Pancreas (tissue), 10 donors: ENCODE data around the gene ESRRB. TPM values are rescaled to one million over a fixed set of nuclear protein-coding genes. Genes with fewer than 3 reads are reported as not detected.

Experiments used
- ATAC-seq, 4 donors: fragments of 200-7000 bp; cut with Tn5 transposase; one replicate each; pipeline versions ENCODE4 v1.8.0 to v1.9.1; 2020; ENCODE audit warnings: mild to moderate bottlenecking in 4 of 4, moderate library complexity in 4 of 4
- DNase-seq, 6 donors: peaks; one replicate each; pipeline ENCODE4 v3.0.0-alpha.2; 2020
- FAIRE-seq: peaks from 2 replicates; lab custom pipeline; 2012; peaks lifted over from hg19 to GRCh38; lab: Jason Lieb, UNC
- H3K27ac ChIP-seq, 4 donors: fragments of 200-600 bp; sonication (generic); 1 replicate in 3 of 4; 2 replicates in 1 of 4; pipeline versions ENCODE4 v1.5.0 to v1.8.0; 2020
- H3K27me3 ChIP-seq, 4 donors: fragments of 200-600 bp; one replicate each; pipeline ENCODE4 v1.8.0; 2021
- H3K36me3 ChIP-seq, 3 donors: fragments of 200-600 bp; sonication (generic) in 1 of 3; one replicate each; pipeline versions ENCODE4 v1.5.0 to v1.8.0; 2020 to 2021
- H3K4me1 ChIP-seq, 3 donors: fragments of 200-600 bp; one replicate each; pipeline ENCODE4 v1.8.0; 2021
- H3K4me3 ChIP-seq, 4 donors: fragments of 200-600 bp; sonication (generic) in 2 of 4; one replicate each; pipeline versions ENCODE4 v1.5.0 to v1.8.0; 2020 to 2021
- H3K9me3 ChIP-seq, 4 donors: fragments of 200-600 bp; one replicate each; pipeline ENCODE4 v1.8.0; 2021
- CTCF ChIP-seq, 4 donors: fragments of 200-600 bp; sonication (generic) in 3 of 4; IDR thresholded peaks; one replicate each; pipeline versions ENCODE4 v1.5.0 to v1.8.0; 2021; ENCODE audit warnings: antibody characterized with exemption in 4 of 4
- WGBS, 2 donors: extraction: QIAGEN DNeasy Blood & Tissue Kit; methylation state at CpG; one replicate each; pipeline ENCODE4 v1.1.7; 2013; 5-methylcytosine and 5-hydroxymethylcytosine counted together
- intact Hi-C, 3 donors: fragments of 100-400 bp; cut with DNase I; formaldehyde crosslinking; loops; one replicate each; pipeline versions ENCODE4 v1.11.1 to v1.14.2; 2022
- polyA plus RNA-seq, 2 donors: library from polyadenylated mRNA; stranded (reverse); fragments of 200-250 nt; gene quantifications; one replicate each; pipeline ENCODE4 v1.2.3, GENCODE V29; 2013
- total RNA-seq, 6 donors: library from RNA; stranded (reverse); fragmentation: NEBNext Ultra II Directional in 4 of 6; extraction: Animal tissue kit (Norgen Biotek cat#: 25700) in 4 of 6; gene quantifications; one replicate each; pipeline versions ENCODE4 v1.2.1 to v1.2.4, GENCODE V29; 2021 to 2023
- donor health status: healthy with polysubstance abuse.
- donor health status: DM: no; HTN: no; CAD: no; lungs with moderate emphysema.
- donor health status: DM: no; HTN: no; CAD: no.
- donor health status: control.
- donor health status: control.
- donor health status: Bipolar disorder and iron deficiency.
- donor health status: DM: yes; HTN: yes; CAD: no.
- donor health status: DM: no; HTN: no; CAD: no.
- donor health status: DM: no; HTN: no; CAD: no.
- donor health status: DM: yes; HTN: yes; CAD: no.

ESRRB gene
- total and polyA plus RNA-seq, 8 donors, result 0.14 to 0.85 (median 0.50) TPM; not detected in 2

DNA sequence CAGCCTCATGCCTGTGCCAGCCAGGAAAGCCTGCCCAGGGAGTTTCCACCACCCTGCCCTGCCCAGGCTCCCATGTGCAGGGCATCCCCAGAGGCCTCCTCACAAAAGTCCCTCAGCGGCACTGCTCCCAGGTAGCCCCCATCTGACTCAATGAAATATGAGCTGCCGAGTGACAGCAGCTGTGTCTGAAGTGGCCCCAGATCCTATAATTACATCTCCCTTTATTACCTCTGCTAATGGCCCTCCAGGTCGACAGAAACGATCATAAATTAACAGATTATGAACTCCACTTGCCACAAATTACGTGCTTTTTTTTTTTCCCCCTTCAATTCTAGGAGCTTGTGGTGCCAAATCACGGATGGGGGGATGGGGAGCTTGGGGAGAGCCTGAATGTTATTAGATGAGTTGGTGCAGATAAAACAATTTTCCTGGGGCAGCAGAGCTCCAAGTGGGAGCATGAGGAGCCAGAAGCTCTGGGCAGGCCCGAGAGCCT is 110.4 kb downstream of the ESRRB start:
- 45 to 53% methylated on average over 7 of the region's 7 CpGs for WGBS, 2 donors
- no peak overlapping the region for H3K27ac ChIP-seq
- no peak for DNase-seq

GRCh38 chr14:76488551-76488950 is 112.6 kb downstream of the ESRRB start:
- no peaks in the 10 kb centered on the region for H3K4me1 ChIP-seq

More for the DNA sequence above, 110.4 kb downstream of the ESRRB start:
- no peaks in the 10 kb centered on the region for H3K27me3 ChIP-seq
- intact Hi-C loops, result no loop called here
- H3K9me3 ChIP-seq, result no peaks in the 10 kb centered on the region
- H3K36me3 ChIP-seq, result no peaks in the 10 kb centered on the region
- TF ChIP-seq CTCF (IDR thresholded peaks at IDR 0.05), result no peak
- no peak overlapping the region for H3K4me3 ChIP-seq
- ATAC-seq (peak in 1 of 4 donors; percentile 36), FAIRE-seq (no peak)
- H3K4me1 ChIP-seq, result no peaks in the 10 kb centered on the region

GRCh38 chr14:76489667-76490066 is 113.7 kb downstream of the ESRRB start:
- ATAC-seq (no peak), DNase-seq (no peak), FAIRE-seq (no peak)
- intact Hi-C loops, result no loop called here
- WGBS, 2 donors, result 83 to 89% methylated on average over 3 of the region's 3 CpGs
- H3K27me3 ChIP-seq, result no peaks in the 10 kb centered on the region
- no peaks in the 10 kb centered on the region for H3K9me3 ChIP-seq
- H3K4me1 ChIP-seq, result no peaks in the 10 kb centered on the region
- no peak for TF ChIP-seq CTCF (IDR thresholded peaks at IDR 0.05)
- no peaks in the 10 kb centered on the region for H3K36me3 ChIP-seq
- no peak overlapping the region for H3K27ac ChIP-seq
- H3K4me3 ChIP-seq, result no peak overlapping the region

More at GRCh38 chr14:76488551-76488950, 112.6 kb downstream of the ESRRB start:
- Histone ChIP-seq H3K9me3 (no peaks in the 10 kb centered on the region), H3K27me3 (no peaks in the 10 kb centered on the region), H3K27ac (no peak overlapping the region), H3K36me3 (no peaks in the 10 kb centered on the region), H3K4me3 (no peak overlapping the region)
- 67 to 79% methylated on average over 4 of the region's 4 CpGs for WGBS, 2 donors
- intact Hi-C loops, result no loop called here
- no peak for ATAC-seq
- FAIRE-seq, result no peak
- DNase-seq, result no peak
- TF ChIP-seq CTCF (IDR thresholded peaks at IDR 0.05), result no peak

- no peak overlapping the region for H3K4me3 ChIP-seq
- intact Hi-C loops, result no loop called here
- WGBS, 2 donors, result 66 to 76% methylated on average over 2 of the region's 2 CpGs
- ATAC-seq, result no peak
- H3K27me3 ChIP-seq, result no peaks in the 10 kb centered on the region
- H3K9me3 ChIP-seq, result no peaks in the 10 kb centered on the region
- H3K36me3 ChIP-seq, result no peaks in the 10 kb centered on the region
- no peak for FAIRE-seq
- TF ChIP-seq CTCF (IDR thresholded peaks at IDR 0.05), result no peak
- H3K27ac ChIP-seq, result no peak overlapping the region
- DNase-seq, result no peak
- H3K4me1 ChIP-seq, result no peaks in the 10 kb centered on the region
Measured at GRCh38 chr14:76490111-76490510, 114.2 kb downstream of the ESRRB start.

GRCh38 chr14:76490735-76491134 is 114.8 kb downstream of the ESRRB start:
- DNase-seq (no peak), FAIRE-seq (no peak), ATAC-seq (no peak)
- intact Hi-C loops, result no loop called here
- H3K9me3 ChIP-seq, result no peaks in the 10 kb centered on the region
- whole genome bisulfite sequencing, 2 donors, result 59 to 61% methylated on average over 10 of the region's 10 CpGs
- H3K4me1 ChIP-seq, result no peaks in the 10 kb centered on the region
- H3K36me3 ChIP-seq, result no peaks in the 10 kb centered on the region
- no peaks in the 10 kb centered on the region for H3K27me3 ChIP-seq
- no peak for TF ChIP-seq CTCF (IDR thresholded peaks at IDR 0.05)
- H3K27ac ChIP-seq, result no peak overlapping the region
- H3K4me3 ChIP-seq, result no peak overlapping the region
